GM18520 (cell line): Measurements from ENCODE around the gene TRIM9.

ENCODE experiments used
- ATAC-seq: cut with Tn5 transposase; IDR thresholded peaks from one replicate; pipeline ENCODE4 v1.9.1; 2021; ENCODE audit not compliant: unreplicated experiment

TRIM9 gene

DNA sequence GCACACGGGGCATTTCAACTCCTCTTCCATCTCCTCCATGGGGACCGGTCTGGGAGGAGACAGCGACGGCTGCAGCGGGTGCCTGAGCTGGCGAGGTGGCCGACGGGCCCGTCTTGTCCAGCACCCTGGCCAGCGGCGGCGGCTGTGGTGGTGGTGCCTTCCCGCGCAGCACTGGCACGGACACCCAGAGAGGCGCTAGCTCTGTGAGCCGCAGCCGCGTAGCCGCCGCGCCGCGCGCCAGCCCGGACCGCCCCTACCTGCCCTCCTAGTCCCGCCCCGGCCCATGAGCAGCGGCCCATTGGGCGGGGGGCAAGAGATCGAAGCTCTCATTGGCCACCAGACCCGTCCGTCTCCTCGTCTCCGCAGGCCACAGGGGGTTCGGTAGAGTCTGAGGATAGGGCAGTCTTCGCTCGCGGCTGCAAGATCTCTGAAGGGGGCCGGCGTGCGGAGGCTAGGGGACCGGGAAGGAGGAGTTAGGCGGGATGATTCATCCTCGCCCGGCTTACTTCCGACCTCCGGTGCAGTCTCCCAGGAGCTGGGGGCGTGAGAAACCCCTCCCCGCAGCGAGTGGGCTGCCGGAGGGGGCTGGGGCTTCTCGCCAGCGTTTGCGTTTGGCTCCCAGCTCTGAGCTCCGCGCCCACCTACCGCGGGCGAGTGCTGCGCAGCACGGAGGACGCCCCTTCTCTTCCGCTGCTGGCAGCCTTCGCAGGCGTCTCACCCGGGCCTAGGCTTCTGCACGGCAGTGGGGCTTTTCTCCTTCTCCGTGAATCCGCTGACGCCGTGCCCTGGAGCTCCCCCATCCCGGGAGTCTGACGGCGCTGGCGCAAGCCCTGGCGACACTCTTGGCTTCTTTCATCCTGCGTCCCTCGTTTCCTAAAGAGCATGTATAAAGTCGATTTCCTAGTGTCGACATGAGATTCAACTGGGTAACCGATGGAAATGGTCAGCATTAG lies at the start of gene TRIM9:
Gene TRIM9 (minus strand): TSS at position 205 of the 953 bp plus-strand sequence. CDS start 166 bp downstream, at position 39.
- ATAC-seq = peak; percentile 96

- ATAC-seq = no peak
Observed at GRCh38 chr14:51140856-51141255, 46.0 kb upstream of the TRIM9 start.

DNA sequence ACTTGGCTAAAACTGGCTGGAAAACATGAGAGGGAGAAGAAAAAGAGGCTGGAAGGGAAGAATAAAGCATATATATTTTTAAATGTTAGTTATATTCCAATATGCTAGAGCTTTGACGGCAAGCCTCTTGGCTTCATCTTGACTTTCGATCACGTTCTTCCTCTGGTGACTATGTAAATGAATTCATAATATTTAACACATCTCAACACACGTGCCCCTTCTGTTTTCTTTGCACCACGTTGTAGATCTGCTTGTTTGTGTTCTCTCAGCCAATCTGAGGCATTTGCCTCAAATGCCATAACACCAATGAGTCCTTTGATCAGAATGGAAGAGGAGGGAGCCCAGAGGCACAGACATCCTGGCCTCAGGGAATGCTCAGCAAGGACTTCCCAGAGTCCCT lies 45.4 kb upstream of the TRIM9 start:
- no peak for ATAC-seq

- ATAC-seq = no peak
Observed at GRCh38 chr14:51139121-51139681, 44.3 kb upstream of the TRIM9 start.

DNA sequence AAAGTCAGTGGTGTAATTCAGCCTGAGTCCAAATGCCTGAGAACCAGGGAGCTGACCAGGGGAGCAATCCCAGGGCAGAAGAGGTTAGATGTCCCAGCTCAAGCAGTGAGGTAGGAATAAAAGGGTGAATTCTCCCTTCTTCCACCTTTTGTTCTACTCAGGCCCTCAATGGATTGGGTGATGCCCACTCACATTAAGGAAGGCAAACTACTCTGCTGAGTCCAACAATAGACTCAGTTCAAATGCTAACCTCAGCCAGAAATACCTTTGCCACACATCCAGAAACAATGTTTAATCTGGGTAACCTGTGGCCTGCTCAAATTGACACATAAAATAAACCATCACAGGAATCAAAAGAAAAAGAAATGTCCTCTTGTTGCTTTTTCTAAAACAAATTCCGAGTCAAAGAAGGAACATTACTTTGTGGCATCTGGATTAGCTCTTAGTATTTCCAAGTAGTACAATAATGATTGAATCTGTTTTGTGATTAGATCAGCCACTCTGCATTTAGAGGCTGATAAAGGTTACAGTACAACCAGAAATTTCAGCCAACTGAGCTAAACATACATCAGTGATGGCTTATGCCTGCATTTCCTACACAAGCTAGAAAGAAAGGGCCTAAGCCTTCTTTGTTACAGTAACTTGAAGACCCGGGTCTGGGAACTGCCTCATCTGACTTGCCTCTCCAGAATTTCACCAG lies 43.6 kb upstream of the TRIM9 start:
- no peak for ATAC-seq

DNA sequence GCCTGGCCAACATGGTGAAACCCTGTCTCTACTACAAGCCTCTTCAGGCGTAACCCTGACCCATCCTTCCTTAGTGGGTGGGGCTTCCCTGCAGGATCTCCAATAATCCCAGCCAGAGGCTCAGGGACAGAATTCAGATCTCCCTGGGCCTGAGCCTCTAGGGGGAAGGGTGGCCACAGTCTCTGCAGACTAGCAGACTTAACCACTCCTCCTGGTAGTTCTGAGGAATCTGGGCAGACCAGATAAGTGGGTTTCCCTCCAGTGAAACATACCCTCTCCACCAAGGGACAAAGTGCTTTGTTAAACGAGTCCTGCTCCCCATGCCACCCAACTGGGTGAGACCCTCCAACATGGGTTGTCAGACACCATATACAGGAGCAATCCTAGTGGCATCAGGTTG lies 36.6 kb upstream of the TRIM9 start:
- ATAC-seq = no peak

DNA sequence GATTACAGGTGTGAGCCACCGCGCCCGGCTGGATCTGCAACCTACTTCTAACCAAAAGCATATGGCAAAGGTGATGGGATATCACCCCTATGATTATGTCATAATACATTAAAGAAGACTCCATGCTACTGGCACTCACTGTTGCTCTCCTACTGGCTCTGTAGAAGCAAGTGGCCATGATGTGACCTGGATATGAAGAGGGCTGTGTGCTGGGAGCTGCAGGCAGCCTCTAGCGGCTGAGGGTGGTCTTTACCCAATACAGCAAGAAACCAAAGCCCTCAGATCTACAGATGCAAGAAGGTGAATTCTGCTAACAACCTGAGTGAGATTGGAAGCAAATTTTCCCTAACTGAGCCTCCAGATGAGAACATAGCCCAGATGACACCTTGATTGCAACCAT lies 34.2 kb upstream of the TRIM9 start:
- no peak for ATAC-seq

GRCh38 chr14:51124029-51124428 lies 29.1 kb upstream of the TRIM9 start:
- ATAC-seq = no peak

DNA sequence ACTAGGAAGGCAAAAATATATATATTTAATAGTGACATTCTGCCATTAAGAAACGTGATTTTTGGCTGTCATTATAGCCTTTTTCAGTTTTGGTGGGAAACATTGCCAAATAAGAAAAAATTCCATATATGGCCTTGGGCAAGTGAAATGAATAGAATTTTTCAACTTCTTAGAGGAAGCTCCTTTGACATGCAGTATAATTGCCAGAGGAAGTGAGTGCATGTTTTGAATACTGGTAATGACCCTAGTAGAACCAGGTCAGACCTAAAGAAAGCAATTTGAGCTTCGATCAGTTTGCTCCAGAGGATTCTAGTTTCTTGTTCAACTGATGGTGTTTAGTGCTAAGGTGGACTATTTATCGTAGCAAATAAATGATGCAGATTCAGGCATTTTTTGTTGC lies 26.2 kb upstream of the TRIM9 start:
- ATAC-seq = no peak

GRCh38 chr14:51119411-51120051 lies 24.6 kb upstream of the TRIM9 start:
- ATAC-seq = no peak

- ATAC-seq = no peak
Observed at GRCh38 chr14:51118993-51119392, 24.1 kb upstream of the TRIM9 start.

DNA sequence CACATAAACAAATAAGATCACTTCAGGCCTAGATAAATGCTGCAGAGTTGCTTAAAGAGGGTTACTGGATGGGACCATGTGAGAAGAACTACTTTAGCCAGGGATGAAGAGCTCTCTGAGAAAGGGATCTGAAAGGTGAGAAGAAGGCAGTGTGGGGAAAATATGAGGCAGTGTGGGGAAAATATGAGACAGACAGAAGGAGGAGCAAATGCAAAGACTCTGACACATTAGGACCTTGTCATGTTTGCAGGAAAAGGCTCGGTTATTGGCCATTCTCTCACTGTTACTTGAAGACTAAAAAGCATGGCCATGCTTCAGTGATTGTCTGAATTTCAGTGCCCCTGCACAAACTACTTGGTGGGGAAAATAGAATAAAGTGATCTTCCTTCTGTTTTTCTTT lies 22.7 kb upstream of the TRIM9 start:
- no peak for ATAC-seq

DNA sequence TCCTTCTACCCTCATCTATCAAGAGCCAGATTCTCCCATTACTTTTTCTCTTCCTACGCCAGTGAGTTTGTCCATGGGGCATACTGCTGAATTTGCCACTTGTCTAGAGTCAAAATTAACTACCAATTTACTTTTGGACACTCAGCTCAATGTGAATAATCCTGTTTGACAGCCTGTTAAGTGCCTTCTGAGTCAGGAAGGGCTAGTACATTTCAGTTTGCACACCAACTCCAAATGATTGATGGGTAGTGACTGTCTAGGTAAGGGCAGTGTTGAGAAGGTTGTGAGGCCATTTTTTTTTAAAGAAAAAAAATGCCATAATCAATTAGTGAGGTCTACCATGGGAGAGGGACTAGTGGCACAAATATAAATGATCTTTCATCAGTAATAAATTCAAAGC lies 21.8 kb upstream of the TRIM9 start:
- no peak for ATAC-seq

- no peak for ATAC-seq
Observed at GRCh38 chr14:51109651-51110050, 14.7 kb upstream of the TRIM9 start.

DNA sequence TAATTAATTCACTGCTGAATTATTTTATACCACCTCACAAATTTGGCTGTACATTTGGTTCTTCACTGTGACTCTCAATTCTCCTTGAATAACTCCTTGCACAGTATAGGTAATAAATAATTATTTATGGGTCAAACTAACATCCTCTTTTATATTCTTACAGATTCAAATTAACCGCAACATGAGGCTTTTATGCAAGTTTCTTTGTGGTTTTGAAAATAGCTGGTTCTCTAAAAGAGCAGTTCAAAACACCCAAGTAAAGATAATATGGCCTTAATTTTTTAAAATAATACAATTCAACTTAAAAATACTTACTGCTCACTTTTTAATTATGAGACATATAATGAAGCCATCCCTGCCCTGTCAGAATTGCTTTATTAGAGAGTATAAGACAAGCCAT lies 12.9 kb upstream of the TRIM9 start:
- ATAC-seq = no peak

DNA sequence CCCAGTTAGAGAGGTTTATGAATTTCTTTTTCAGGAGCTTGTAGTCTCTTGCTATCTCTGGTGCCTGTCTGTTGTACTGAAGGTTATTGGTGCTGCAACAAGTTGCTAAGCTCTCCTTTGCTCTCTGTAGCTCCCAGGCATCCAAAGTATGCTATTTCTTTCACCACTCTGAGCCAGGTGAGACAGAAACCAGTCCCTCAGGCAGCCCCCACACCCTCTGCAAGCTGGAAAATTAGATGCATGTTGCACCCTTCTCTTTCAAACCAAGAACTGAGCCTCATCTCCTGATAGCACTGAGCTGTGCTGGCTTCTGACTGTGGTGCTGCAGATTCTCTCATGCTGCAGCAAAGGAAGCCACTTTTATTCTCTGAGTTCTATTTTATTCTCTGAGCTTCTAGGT lies 9.6 kb upstream of the TRIM9 start:
- ATAC-seq = no peak

GRCh38 chr14:51097287-51097686 lies 2.4 kb upstream of the TRIM9 start:
- ATAC-seq = no peak

DNA sequence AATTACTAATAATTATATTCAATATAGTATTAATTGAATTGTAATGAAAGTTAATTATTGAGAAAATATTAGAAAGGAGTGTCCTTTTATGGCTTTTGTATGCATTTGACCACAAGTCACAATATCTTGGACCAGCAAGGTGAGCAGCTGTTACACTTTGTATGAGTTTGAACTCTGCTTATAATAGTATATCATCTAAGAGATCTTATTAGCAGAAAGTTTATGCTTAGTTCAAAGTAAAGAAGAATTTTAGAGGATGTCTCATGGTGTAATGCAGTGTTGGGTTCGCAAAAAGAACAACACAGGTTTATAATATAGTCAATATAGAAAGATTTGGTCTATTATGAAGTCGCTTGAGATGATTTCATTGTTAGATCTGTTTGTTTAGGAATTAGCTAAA lies 2.0 kb upstream of the TRIM9 start:
- ATAC-seq = no peak

DNA sequence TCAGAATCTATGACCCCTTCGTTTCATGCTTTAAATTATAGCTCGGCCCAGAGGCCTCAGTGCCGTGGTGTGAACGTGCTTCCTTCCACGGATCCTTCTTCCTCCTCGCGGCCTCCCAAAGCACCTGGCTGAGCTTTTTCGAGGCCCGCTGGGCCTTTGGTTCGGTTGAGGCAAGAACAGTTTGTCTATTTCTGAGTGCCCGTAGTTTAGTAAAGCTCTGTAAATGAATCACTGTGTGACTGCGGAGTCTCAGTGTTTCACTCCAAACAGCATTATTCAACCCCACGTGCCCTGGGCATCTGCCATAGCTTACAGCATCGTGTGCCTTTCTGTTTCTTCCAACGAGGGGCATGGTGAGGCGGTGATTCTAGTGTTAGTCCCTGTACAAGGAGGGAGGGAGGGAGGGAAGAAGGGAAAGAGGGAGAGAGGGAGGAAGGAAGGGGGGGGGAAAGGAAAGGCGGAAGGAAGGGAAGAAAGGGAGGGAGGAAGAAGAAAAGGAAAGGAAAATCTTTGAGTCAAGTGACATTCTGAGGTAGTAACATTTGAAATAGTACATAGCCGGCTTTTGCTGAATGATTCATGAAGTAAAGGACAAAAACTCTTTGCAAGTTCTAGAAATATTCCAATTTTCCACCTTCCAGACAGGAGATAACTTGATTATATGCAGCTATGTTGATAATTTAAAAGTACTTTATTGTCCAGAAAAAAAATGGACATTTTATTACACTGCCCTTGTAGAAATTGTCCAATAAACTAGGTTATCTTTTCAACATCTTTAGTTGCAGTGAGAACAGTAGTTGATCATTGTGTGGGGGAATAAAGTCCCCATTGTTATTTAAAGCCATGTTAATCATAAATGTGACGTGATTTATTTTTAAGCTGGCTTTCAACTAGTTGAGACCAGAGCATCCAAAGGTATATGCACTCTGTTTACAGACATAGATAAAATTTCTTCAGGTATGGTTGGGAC lies 1.2 kb upstream of the TRIM9 start:
- ATAC-seq = no peak

- ATAC-seq = no peak
Observed at GRCh38 chr14:51094282-51094821, 553 bp downstream of the TRIM9 start.
